Transverse colon (tissue), 4 donors: ENCODE data around the gene SERTM1. TPM values are rescaled to one million over a fixed set of nuclear protein-coding genes. Genes with fewer than 3 reads are reported as not detected.

ENCODE experiments used
- DNase-seq: peaks from one replicate; pipeline ENCODE4 v3.0.0-alpha.2; 2019
- H3K27ac ChIP-seq, 4 donors: fragments of 200-600 bp; sonication (generic); 2 replicates each; pipeline ENCODE4 v1.5.1; 2016 to 2018; ENCODE audit warnings: inconsistent platforms in 4 of 4
- H3K27me3 ChIP-seq: fragments of 200-600 bp; sonication (generic); 2 replicates; pipeline ENCODE4 v1.5.1; 2017; ENCODE audit warnings: inconsistent platforms
- H3K36me3 ChIP-seq, 4 donors: fragments of 200-600 bp; sonication (generic); 2 replicates each; pipeline ENCODE4 v1.5.1; 2017 to 2019; ENCODE audit warnings: inconsistent platforms in 4 of 4
- H3K4me1 ChIP-seq, 4 donors: fragments of 200-600 bp; sonication (generic); 2 replicates each; pipeline ENCODE4 v1.5.1; 2017 to 2020; ENCODE audit warnings: inconsistent platforms in 4 of 4
- H3K4me3 ChIP-seq, 4 donors: fragments of 200-600 bp; sonication (generic); 1 replicate in 1 of 4; 2 replicates in 3 of 4; pipeline versions ENCODE4 v1.5.1 to v1.6.1; 2017 to 2019; ENCODE audit warnings: inconsistent platforms in 4 of 4
- H3K9me3 ChIP-seq, 2 donors: fragments of 200-600 bp; sonication (generic); 2 replicates each; pipeline ENCODE4 v1.5.1; 2017 to 2019; ENCODE audit warnings: inconsistent platforms in 2 of 2
- EP300 ChIP-seq: sonication (generic); formaldehyde crosslinking; IDR thresholded peaks from one replicate; pipeline ENCODE4 v1.6.1; 2017; ENCODE audit warnings: antibody characterized with exemption, low read depth
- POLR2A ChIP-seq: fragments of 450-650 bp; IDR thresholded peaks from one replicate; pipeline ENCODE4 v1.6.1; 2016; ENCODE audit warnings: antibody characterized with exemption, mild to moderate bottlenecking, moderate library complexity
- POLR2AphosphoS5 ChIP-seq, 3 donors: sonication (generic); formaldehyde crosslinking; IDR thresholded peaks; one replicate each; pipeline ENCODE4 v1.6.1; 2016; ENCODE audit warnings: antibody characterized with exemption in 3 of 3
- WGBS, 2 donors: methylation state at CpG; one replicate each; pipeline ENCODE4 v1.1.5; 2018; ENCODE audit warnings: low coverage in 1 of 2; 5-methylcytosine and 5-hydroxymethylcytosine counted together
- in situ Hi-C, 4 donors: fragments of 200-750 bp; cut with MboI; loops; one replicate each; pipeline versions ENCODE4 v1.15.0 to v1.15.1; 2017; ENCODE audit warnings: low sequenced_read_pairs in 3 of 4, low pct_ligation_motif_present in 1 of 4, low pct_unique_long_range_greater_than_20kb in 1 of 4
- intact Hi-C: fragments of 100-400 bp; cut with DNase I; formaldehyde crosslinking; loops from one replicate; pipeline ENCODE4 v1.15.1; 2023; ENCODE audit warnings: low total_unique reads
- total RNA-seq, 4 donors: library from RNA; depleted of rRNA; stranded (reverse); fragments of >200 nt; gene quantifications; one replicate each; pipeline ENCODE4 v1.1.0, GENCODE V29; 2016
- TF ChIP-seq, protein P1 (sequence below), 5 experiments: fragments of 200-600 bp in 3 of 5; fragments of 450-650 bp in 2 of 5; sonication (generic) in 3 of 5; IDR thresholded peaks; 1 replicate in 2 of 5; 2 replicates in 3 of 5; pipeline ENCODE4 v1.5.1; 2016 to 2017; ENCODE audit warnings: antibody characterized with exemption in 5 of 5, inconsistent platforms in 3 of 5, mild to moderate bottlenecking in 2 of 5, moderate library complexity in 1 of 5

SERTM1 gene
- total RNA-seq, 4 donors from 2014 or later = 0.32 TPM; not detected in 3

DNA sequence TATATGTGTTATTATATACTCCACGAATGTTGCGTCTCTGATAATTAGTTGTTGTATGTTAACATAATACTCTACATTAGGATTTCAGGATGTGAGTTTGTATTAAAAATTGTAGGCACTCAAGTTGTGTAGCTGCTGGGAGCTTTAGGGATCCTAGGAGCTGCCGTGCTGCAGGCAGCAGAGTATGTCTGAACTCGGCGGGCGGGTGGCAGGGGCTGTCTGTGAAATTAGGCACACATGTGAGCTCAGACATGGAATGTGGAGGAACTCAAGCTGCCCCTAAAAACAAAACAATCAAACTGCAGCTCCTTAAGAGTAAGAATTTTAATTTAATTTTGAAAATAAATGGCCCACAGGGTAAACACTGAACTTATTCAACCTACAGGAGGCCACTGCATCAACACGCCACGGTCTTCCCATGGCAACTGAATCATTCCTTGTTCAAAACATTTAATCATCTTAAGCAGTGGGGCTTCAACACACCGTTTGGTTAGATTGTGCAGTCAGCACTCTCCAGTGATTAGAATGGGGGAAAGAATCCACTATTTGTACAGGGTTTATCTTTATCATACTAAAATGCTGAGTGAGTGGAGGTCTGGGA lies 22.7 kb downstream of the SERTM1 start:
- Histone ChIP-seq H3K27me3 (no peaks in the 10 kb centered on the region), H3K9me3 (no peaks in the 10 kb centered on the region), H3K4me1 (no peaks in the 10 kb centered on the region), H3K27ac (no peak overlapping the region), H3K36me3 (no peaks in the 10 kb centered on the region), H3K4me3 (no peak overlapping the region)
- WGBS, 2 donors = 73 to 76% methylated on average over 5 to 9 of the region's 9 CpGs
- intact Hi-C loops = no loop called here
- DNase-seq = no peak
- TF ChIP-seq EP300 (no peak), POLR2A (no peak), POLR2AphosphoS5 (IDR thresholded peaks at IDR 0.05) (no peak)
- TF ChIP-seq, protein P1, sequence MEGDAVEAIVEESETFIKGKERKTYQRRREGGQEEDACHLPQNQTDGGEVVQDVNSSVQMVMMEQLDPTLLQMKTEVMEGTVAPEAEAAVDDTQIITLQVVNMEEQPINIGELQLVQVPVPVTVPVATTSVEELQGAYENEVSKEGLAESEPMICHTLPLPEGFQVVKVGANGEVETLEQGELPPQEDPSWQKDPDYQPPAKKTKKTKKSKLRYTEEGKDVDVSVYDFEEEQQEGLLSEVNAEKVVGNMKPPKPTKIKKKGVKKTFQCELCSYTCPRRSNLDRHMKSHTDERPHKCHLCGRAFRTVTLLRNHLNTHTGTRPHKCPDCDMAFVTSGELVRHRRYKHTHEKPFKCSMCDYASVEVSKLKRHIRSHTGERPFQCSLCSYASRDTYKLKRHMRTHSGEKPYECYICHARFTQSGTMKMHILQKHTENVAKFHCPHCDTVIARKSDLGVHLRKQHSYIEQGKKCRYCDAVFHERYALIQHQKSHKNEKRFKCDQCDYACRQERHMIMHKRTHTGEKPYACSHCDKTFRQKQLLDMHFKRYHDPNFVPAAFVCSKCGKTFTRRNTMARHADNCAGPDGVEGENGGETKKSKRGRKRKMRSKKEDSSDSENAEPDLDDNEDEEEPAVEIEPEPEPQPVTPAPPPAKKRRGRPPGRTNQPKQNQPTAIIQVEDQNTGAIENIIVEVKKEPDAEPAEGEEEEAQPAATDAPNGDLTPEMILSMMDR (IDR thresholded peaks at IDR 0.05) = no peak
- in situ Hi-C loops = no loop called here

DNA sequence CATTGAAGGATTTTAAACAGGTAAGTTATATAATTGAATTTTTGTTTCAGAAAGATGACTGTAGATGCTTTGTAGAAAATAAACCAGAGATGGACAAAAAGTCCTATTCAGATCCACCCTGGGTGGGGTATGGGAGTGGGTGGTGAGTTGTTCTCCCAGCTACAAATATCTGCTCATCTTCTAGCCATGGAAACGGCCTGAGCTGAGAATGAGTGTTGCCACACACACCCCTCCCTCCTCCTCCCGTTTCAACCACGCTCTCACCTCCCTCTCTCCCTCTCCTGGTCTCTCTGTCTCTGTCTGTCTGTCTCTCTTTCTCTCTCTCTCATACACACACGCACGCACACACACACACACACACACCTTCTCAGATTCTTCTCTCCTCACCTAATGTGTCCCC lies 26.4 kb downstream of the SERTM1 start:
- Histone ChIP-seq H3K27me3 (no peaks in the 10 kb centered on the region), H3K27ac (no peak overlapping the region), H3K36me3 (no peaks in the 10 kb centered on the region), H3K4me3 (no peak overlapping the region), H3K9me3 (no peaks in the 10 kb centered on the region), H3K4me1 (no peaks in the 10 kb centered on the region)
- TF ChIP-seq, protein P1 (IDR thresholded peaks at IDR 0.05) = no peak
- no peak for TF ChIP-seq EP300
- TF ChIP-seq POLR2A = no peak
- TF ChIP-seq POLR2AphosphoS5 (IDR thresholded peaks at IDR 0.05) = no peak
- DNase-seq = no peak
- intact Hi-C loops (no loop called here), in situ Hi-C loops (no loop called here)
- WGBS, 2 donors = 73 to 76% methylated on average over 5 of the region's 5 CpGs

DNA sequence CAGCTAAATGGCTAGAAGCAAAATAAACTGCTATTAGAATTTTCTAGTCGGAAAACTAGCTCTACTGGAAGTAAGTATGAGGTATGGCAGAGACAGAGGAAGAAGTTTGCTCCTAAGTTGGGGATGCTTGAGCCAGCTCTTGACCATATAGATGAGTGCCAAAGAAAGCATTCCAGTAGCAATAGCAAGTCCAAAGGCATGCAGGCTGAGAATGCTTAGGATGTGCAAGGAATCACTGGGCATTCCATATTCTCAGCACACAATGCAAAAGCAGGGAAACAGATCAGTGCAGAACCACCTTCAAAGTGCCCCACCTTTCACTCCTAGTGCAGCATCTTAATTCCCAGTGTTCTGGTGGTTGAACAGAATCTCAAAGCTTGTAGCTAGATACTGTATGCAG lies 32.9 kb downstream of the SERTM1 start:
- in situ Hi-C loops = no loop called here
- H3K4me3 ChIP-seq = no peak overlapping the region
- H3K27ac ChIP-seq = no peak overlapping the region
- H3K36me3 ChIP-seq = no peaks in the 10 kb centered on the region
- DNase-seq = no peak
- H3K9me3 ChIP-seq = no peaks in the 10 kb centered on the region
- WGBS, 2 donors = 69 to 80% methylated on average over 1 of the region's 1 CpG
- H3K4me1 ChIP-seq = no peaks in the 10 kb centered on the region
- intact Hi-C loops = no loop called here
- TF ChIP-seq POLR2AphosphoS5 (IDR thresholded peaks at IDR 0.05) (no peak), EP300 (no peak), POLR2A (no peak)
- TF ChIP-seq, protein P1 (IDR thresholded peaks at IDR 0.05) = no peak
- H3K27me3 ChIP-seq = no peaks in the 10 kb centered on the region

DNA sequence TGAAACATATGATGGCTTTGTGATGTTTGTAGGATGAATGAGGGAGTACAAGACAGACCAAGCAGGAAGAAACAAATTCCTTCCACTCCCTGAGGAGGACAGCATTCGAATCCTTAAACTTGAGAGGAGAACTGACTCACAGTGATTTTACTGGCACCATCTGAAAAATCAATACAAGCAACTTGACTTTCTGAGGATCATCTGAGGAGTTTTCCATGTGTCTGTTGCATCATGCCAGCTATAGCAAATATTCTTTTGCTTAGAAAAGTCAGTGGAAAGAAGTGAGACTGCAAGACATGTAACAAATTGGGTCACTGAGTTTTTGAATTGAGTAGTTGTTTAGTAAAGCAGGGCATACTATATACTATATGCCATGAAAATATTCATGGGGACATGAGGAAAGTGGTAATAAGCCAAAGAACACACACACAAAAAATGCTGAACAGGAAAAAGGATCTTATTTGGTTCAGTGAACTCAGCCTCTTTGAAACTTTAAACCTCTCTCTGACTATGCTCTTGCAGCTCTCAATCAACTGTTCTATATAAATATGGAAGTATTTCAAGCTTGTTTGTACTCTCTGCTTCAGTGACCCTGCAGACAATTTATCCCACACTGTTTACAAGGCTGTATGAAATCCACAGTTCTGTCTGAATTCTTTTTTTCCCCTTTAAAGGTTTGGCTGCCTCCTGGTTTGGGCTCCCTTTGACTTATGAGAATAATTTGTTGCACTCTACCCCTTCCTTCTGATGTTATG lies 35.5 kb downstream of the SERTM1 start:
- H3K27me3 ChIP-seq = no peaks in the 10 kb centered on the region
- TF ChIP-seq POLR2A (no peak), POLR2AphosphoS5 (IDR thresholded peaks at IDR 0.05) (no peak)
- 45 to 86% methylated on average over 1 of the region's 1 CpG for WGBS, 2 donors
- H3K27ac ChIP-seq = no peak overlapping the region
- no peaks in the 10 kb centered on the region for H3K36me3 ChIP-seq
- DNase-seq = no peak
- no peaks in the 10 kb centered on the region for H3K4me1 ChIP-seq
- H3K9me3 ChIP-seq = no peaks in the 10 kb centered on the region
- in situ Hi-C loops (no loop called here), intact Hi-C loops (no loop called here)
- no peak overlapping the region for H3K4me3 ChIP-seq
